K562 (cell line): ENCODE measurements around the gene SV2C. TPM values are rescaled to one million over a fixed set of nuclear protein-coding genes. Genes with fewer than 3 reads are reported as not detected.

ENCODE experiments used
- ATF7 ChIP-seq: fragments of 450-650 bp; IDR thresholded peaks from 2 replicates; pipeline ENCODE4 v1.7.1; 2014; ENCODE audit warnings: mild to moderate bottlenecking, moderate library complexity
- CBFA2T2 ChIP-seq: fragments of 450-650 bp; conservative IDR thresholded peaks from 2 replicates; pipeline ENCODE4 v1.6.1; 2017; ENCODE audit warnings: mild to moderate bottlenecking
- CHD4 ChIP-seq: fragments of 200-600 bp; sonication (generic); IDR thresholded peaks from 3 replicates; pipeline ENCODE4 v1.6.1; 2012; ENCODE audit warnings: low read depth, mild to moderate bottlenecking, mixed read lengths, low read length, inconsistent platforms; ENCODE audit not compliant: insufficient read depth, insufficient replicate concordance, poor library complexity, severe bottlenecking
- FOXK1 ChIP-seq: sonication (generic); formaldehyde crosslinking; IDR thresholded peaks from 2 replicates; pipeline ENCODE4 v1.8.0; 2022; ENCODE audit warnings: missing genetic modification reagents, mild to moderate bottlenecking, borderline replicate concordance
- LARP7 ChIP-seq: fragments of 450-650 bp; IDR thresholded peaks from 2 replicates; pipeline ENCODE4 v1.6.1; 2016
- MAFG ChIP-seq: fragments of 450-650 bp; conservative IDR thresholded peaks from 2 replicates; pipeline ENCODE4 v1.6.1; 2016; ENCODE audit warnings: missing genetic modification characterization, missing compliant biosample characterization
- MTA3 ChIP-seq: fragments of 450-650 bp; formaldehyde crosslinking; IDR thresholded peaks from 2 replicates; pipeline ENCODE4 v1.6.1; 2017; ENCODE audit warnings: mild to moderate bottlenecking, borderline replicate concordance
- MXI1 ChIP-seq: IDR thresholded peaks from 2 replicates; pipeline ENCODE4 v1.6.1; 2011; ENCODE audit warnings: low read depth, mild to moderate bottlenecking, improper control_type of control experiment, low read length
- PHF8 ChIP-seq: fragments of 200-600 bp; sonication (generic); IDR thresholded peaks from 2 replicates; pipeline ENCODE4 v1.6.1; 2012; ENCODE audit warnings: mixed run types, mild to moderate bottlenecking, inconsistent platforms, low read length, moderate library complexity, borderline replicate concordance
- PRMT5 ChIP-seq: sonication (generic); formaldehyde crosslinking; IDR thresholded peaks from 2 replicates; pipeline ENCODE4 v1.5.0; 2020; ENCODE audit warnings: missing genetic modification reagents
- SAFB ChIP-seq: fragments of 200-400 bp; formaldehyde crosslinking; IDR thresholded peaks from 2 replicates; pipeline ENCODE4 v1.6.1; 2017; ENCODE audit warnings: low read depth, low read length, borderline replicate concordance
- TBL1XR1 ChIP-seq, 2 experiments: IDR thresholded peaks; 2 replicates each; pipeline ENCODE4 v1.6.1; 2012; ENCODE audit warnings: improper control_type of control experiment in 2 of 2, low read length in 2 of 2, mild to moderate bottlenecking in 1 of 2
- ZSCAN29 ChIP-seq: fragments of 450-650 bp; IDR thresholded peaks from 2 replicates; pipeline ENCODE4 v1.6.1; 2017
- ZZZ3 ChIP-seq: fragments of 450-650 bp; IDR thresholded peaks from 2 replicates; pipeline ENCODE4 v1.6.1; 2016; ENCODE audit warnings: antibody characterized with exemption, mild to moderate bottlenecking, moderate library complexity
- polyA plus RNA-seq, 8 experiments: library from polyadenylated mRNA; depleted of rRNA in 4 of 8; stranded (reverse) in 5 of 8; unstranded in 3 of 8; fragments of >200 nt; fragmentation: Nextera tagmentation in 2 of 8; fragmentation: Illumina TruSeq in 1 of 8; extraction: Ambion mirVana in 2 of 8; extraction: Trizol in 1 of 8; gene quantifications; 2 replicates each; pipeline versions ENCODE4 v1.2.1 to v1.2.3, GENCODE V29; 2011 to 2014; ENCODE audit warnings: inconsistent platforms in 1 of 8, missing spikeins in 1 of 8
- total RNA-seq, 7 experiments: library from RNA; depleted of rRNA in 6 of 7; stranded (reverse); fragments of >200 nt in 6 of 7; fragmentation: Illumina TruSeq in 2 of 7; extraction: Trizol in 2 of 7; gene quantifications; 2 replicates each; pipeline versions ENCODE4 v1.2.1 to v1.2.3, GENCODE V29; 2011 to 2021; ENCODE audit warnings: low replicate concordance in 1 of 7
- TF ChIP-seq, protein P1 (sequence below): sonication (generic); formaldehyde crosslinking; IDR thresholded peaks from 2 replicates; pipeline ENCODE4 v1.8.1; 2023; ENCODE audit warnings: mild to moderate bottlenecking, missing genetic modification reagents
- TF ChIP-seq, protein P2 (sequence below): fragments of 200-800 bp; sonication (Bioruptor generic); IDR thresholded peaks from 2 replicates; pipeline ENCODE4 v1.6.1; 2017; ENCODE audit warnings: missing genetic modification characterization, missing compliant biosample characterization
- TF ChIP-seq, protein P3 (sequence below): fragments of 250-450 bp; sonication (Bioruptor Pico); IDR thresholded peaks from 2 replicates; pipeline ENCODE4 v1.4.0; 2020; ENCODE audit warnings: mild to moderate bottlenecking, moderate library complexity, borderline replicate concordance
- TF ChIP-seq, protein P4 (sequence below), 2 experiments: IDR thresholded peaks in 1 of 2; conservative IDR thresholded peaks in 1 of 2; 2 replicates each; pipeline ENCODE4 v1.6.1; 2016; ENCODE audit warnings: low read depth in 2 of 2, mild to moderate bottlenecking in 1 of 2, missing compliant biosample characterization in 1 of 2, missing genetic modification characterization in 1 of 2, moderate library complexity in 1 of 2

Gene SV2C
- total and polyA plus RNA-seq, 9 of the 15 experiments (the other 6 are each of a cell fraction or from before 2014, with no cell fraction given) = 0.05 TPM; not detected in 8

DNA sequence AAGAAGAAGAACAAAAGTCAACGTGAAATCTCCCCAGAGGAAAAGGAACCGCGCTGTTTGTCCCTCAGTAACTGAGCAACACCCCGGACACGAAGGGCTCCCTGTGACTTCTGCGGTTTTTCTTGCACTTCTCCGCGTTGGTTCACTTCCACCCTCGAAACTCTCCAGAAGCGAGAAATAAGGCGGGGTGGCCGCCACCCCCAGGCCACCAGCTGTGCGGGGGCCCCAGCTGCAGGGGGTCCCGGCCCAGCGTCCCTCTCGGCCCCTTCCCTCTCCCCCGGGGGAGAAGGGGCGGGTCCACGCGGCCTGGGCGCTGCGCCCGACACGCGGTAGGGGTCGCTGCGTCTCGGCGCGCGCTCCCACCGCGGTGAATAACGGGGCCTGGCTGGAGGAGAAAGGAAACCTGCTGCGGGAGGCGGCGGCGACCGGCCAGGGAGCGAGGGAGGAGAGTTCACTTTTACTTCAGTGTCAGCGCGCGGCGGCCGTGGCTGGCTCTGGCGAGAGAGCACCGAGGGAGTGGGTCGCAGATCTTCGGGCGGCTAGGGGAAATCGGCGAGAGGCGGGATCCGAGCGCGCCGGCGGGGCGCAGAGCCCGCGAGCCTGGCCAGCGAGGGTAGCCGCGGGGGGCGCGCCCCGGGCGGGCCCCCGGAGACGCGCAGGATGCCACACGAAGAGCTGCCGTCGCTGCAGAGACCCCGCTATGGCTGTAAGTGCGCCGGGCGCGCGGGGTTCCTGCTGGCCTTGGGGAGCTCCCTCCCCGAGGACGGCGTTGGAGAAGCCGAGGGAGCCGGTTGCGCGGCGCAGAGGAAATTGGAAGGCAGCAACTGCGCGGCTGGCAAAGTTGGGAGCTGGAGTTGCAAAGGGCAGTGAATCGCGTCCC, 319.9 kb downstream of the SV2C start, which contains the start of gene IQGAP2 (continued):
- 0 out of 2 replicates have a peak, but pooled peaks have one; percentile 32 for TF ChIP-seq LARP7
- TF ChIP-seq SAFB = peak; percentile 92
- TF ChIP-seq, protein P1, sequence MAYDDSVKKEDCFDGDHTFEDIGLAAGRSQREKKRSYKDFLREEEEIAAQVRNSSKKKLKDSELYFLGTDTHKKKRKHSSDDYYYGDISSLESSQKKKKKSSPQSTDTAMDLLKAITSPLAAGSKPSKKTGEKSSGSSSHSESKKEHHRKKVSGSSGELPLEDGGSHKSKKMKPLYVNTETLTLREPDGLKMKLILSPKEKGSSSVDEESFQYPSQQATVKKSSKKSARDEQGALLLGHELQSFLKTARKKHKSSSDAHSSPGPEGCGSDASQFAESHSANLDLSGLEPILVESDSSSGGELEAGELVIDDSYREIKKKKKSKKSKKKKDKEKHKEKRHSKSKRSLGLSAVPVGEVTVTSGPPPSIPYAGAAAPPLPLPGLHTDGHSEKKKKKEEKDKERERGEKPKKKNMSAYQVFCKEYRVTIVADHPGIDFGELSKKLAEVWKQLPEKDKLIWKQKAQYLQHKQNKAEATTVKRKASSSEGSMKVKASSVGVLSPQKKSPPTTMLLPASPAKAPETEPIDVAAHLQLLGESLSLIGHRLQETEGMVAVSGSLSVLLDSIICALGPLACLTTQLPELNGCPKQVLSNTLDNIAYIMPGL (CRISPR knock-in tag) = peak; percentile 92
- peak; percentile 23; the same call in 1 of the 2 replicates for TF ChIP-seq ATF7
- TF ChIP-seq MXI1 = no peak
- TF ChIP-seq, protein P2, sequence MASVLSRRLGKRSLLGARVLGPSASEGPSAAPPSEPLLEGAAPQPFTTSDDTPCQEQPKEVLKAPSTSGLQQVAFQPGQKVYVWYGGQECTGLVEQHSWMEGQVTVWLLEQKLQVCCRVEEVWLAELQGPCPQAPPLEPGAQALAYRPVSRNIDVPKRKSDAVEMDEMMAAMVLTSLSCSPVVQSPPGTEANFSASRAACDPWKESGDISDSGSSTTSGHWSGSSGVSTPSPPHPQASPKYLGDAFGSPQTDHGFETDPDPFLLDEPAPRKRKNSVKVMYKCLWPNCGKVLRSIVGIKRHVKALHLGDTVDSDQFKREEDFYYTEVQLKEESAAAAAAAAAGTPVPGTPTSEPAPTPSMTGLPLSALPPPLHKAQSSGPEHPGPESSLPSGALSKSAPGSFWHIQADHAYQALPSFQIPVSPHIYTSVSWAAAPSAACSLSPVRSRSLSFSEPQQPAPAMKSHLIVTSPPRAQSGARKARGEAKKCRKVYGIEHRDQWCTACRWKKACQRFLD (CRISPR knock-in tag) = peak; percentile 33
- TF ChIP-seq ZZZ3 = no peak
- TF ChIP-seq, protein P3, sequence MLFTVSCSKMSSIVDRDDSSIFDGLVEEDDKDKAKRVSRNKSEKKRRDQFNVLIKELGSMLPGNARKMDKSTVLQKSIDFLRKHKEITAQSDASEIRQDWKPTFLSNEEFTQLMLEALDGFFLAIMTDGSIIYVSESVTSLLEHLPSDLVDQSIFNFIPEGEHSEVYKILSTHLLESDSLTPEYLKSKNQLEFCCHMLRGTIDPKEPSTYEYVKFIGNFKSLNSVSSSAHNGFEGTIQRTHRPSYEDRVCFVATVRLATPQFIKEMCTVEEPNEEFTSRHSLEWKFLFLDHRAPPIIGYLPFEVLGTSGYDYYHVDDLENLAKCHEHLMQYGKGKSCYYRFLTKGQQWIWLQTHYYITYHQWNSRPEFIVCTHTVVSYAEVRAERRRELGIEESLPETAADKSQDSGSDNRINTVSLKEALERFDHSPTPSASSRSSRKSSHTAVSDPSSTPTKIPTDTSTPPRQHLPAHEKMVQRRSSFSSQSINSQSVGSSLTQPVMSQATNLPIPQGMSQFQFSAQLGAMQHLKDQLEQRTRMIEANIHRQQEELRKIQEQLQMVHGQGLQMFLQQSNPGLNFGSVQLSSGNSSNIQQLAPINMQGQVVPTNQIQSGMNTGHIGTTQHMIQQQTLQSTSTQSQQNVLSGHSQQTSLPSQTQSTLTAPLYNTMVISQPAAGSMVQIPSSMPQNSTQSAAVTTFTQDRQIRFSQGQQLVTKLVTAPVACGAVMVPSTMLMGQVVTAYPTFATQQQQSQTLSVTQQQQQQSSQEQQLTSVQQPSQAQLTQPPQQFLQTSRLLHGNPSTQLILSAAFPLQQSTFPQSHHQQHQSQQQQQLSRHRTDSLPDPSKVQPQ (CRISPR knock-in tag) = no peak
- TF ChIP-seq MTA3 = peak; percentile 83; the same call in 1 of the 2 replicates
- TF ChIP-seq TBL1XR1 (IDR thresholded peaks at IDR 0.05; ENCODE audit: low read length in 2 of 2) = no peak
- TF ChIP-seq, protein P4, sequence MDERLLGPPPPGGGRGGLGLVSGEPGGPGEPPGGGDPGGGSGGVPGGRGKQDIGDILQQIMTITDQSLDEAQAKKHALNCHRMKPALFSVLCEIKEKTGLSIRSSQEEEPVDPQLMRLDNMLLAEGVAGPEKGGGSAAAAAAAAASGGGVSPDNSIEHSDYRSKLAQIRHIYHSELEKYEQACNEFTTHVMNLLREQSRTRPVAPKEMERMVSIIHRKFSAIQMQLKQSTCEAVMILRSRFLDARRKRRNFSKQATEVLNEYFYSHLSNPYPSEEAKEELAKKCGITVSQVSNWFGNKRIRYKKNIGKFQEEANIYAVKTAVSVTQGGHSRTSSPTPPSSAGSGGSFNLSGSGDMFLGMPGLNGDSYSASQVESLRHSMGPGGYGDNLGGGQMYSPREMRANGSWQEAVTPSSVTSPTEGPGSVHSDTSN (CRISPR knock-in tag; IDR thresholded peaks at IDR 0.05; ENCODE audit: low read depth) = no peak
- TF ChIP-seq, protein P4 (tag; conservative IDR thresholded peaks at IDR 0.05; ENCODE audit: low read depth) = no peak
- no peak for TF ChIP-seq FOXK1 (CRISPR knock-in tag)
- TF ChIP-seq MAFG (tag) = no peak
- no peak for TF ChIP-seq CHD4
- TF ChIP-seq ZSCAN29 = peak; percentile 69
- peak; percentile 68; the same call in 1 of the 2 replicates for TF ChIP-seq PHF8
- TF ChIP-seq CBFA2T2 = no peak
- TF ChIP-seq PRMT5 = no peak
